Endothelial cell of umbilical vein (primary cell): ENCODE data around the gene FANCC. TPM values are rescaled to one million over a fixed set of nuclear protein-coding genes. Genes with fewer than 3 reads are reported as not detected.

Experiments used
- BruUV-seq: library from RNA; stranded (reverse); fragments of 400-500 nt; replicated peaks from 2 replicates; lab custom pipeline; 2021; lab: Mats Ljungman, UMichigan
- CTCF ChIA-PET: fragments of 300-600, 350-600 bp; sonication (Branson Sonifier 250); formaldehyde crosslinking; loops from one replicate; lab custom pipeline; 2021; ENCODE audit warnings: antibody characterized with exemption, inconsistent platforms; lab: Charles Lee
- POLR2A ChIA-PET: fragments of 300-600, 350-600 bp; sonication (Branson Sonifier 250); formaldehyde crosslinking; loops from one replicate; lab custom pipeline; 2021; ENCODE audit warnings: antibody characterized with exemption, inconsistent platforms; lab: Charles Lee
- DNase-seq: peaks from one replicate; pipeline ENCODE4 v3.0.0-alpha.2; 2011; ENCODE audit warnings: low read depth, low spot score
- FAIRE-seq: peaks from 2 replicates; lab custom pipeline; 2011; peaks lifted over from hg19 to GRCh38; lab: Jason Lieb, UNC
- H2AFZ ChIP-seq: 2 replicates; pipeline ENCODE4 v1.6.0; 2012; ENCODE audit warnings: low read depth, low read length, control low read depth, inconsistent platforms
- H3K27ac ChIP-seq: 2 replicates; pipeline ENCODE4 v1.5.1; 2011; ENCODE audit warnings: low read depth, mild to moderate bottlenecking, control low read depth, low read length, moderate library complexity; ENCODE audit not compliant: insufficient read depth
- H3K27me3 ChIP-seq, 2 experiments: 2 replicates each; pipeline versions ENCODE4 v1.6.0 to v1.6.1; 2011; ENCODE audit warnings: low read length in 2 of 2, mixed read lengths in 1 of 2; ENCODE audit not compliant: control insufficient read depth in 2 of 2, insufficient read depth in 2 of 2
- H3K36me3 ChIP-seq, 2 experiments: 2 replicates in 1 of 2; 3 replicates in 1 of 2; pipeline ENCODE4 v1.5.1; 2011; ENCODE audit warnings: low read length in 2 of 2, mild to moderate bottlenecking in 1 of 2, moderate library complexity in 1 of 2; ENCODE audit not compliant: control insufficient read depth in 2 of 2, insufficient read depth in 2 of 2; ENCODE audit errors: extremely low read depth in 1 of 2
- H3K4me1 ChIP-seq: 3 replicates; pipeline ENCODE4 v1.5.1; 2011; ENCODE audit warnings: mild to moderate bottlenecking, low read length; ENCODE audit not compliant: control insufficient read depth, insufficient read depth; ENCODE audit errors: extremely low read depth
- H3K4me2 ChIP-seq: 2 replicates; pipeline ENCODE4 v1.6.1; 2011; ENCODE audit warnings: low read length, control low read depth, mixed read lengths; ENCODE audit not compliant: insufficient read depth
- H3K4me3 ChIP-seq, 3 experiments: fragments of 200-600 bp in 1 of 3; sonication (generic), shearing (Covaris generic) in 1 of 3; replicated peaks in 1 of 3; 2 replicates each; pipeline ENCODE4 v1.5.1; 2011 to 2016; ENCODE audit warnings: control low read depth in 3 of 3, low read length in 3 of 3, mild to moderate bottlenecking in 2 of 3, inconsistent platforms in 1 of 3, low read depth in 1 of 3, moderate library complexity in 1 of 3; ENCODE audit not compliant: insufficient read depth in 1 of 3
- H3K79me2 ChIP-seq: 2 replicates; pipeline ENCODE4 v1.6.0; 2012; ENCODE audit warnings: low read length, inconsistent platforms; ENCODE audit not compliant: control insufficient read depth, insufficient read depth
- H3K9ac ChIP-seq: replicated peaks from 2 replicates; pipeline ENCODE3; 2011; ENCODE audit warnings: low read length, control low read depth; ENCODE audit not compliant: insufficient read depth; ENCODE audit errors: extremely low read depth
- H3K9me1 ChIP-seq: replicated peaks from 3 replicates; pipeline ENCODE4 v1.6.0; 2011; ENCODE audit warnings: mild to moderate bottlenecking, low read length; ENCODE audit not compliant: control insufficient read depth, insufficient read depth; ENCODE audit errors: extremely low read depth
- H3K9me3 ChIP-seq: replicated peaks from 2 replicates; pipeline ENCODE4 v1.5.1; 2012; ENCODE audit warnings: low read length, inconsistent platforms; ENCODE audit not compliant: control insufficient read depth, insufficient read depth
- H4K20me1 ChIP-seq: replicated peaks from 2 replicates; pipeline ENCODE3; 2011; ENCODE audit warnings: mild to moderate bottlenecking, low read length; ENCODE audit not compliant: control insufficient read depth, insufficient read depth; ENCODE audit errors: extremely low read depth
- CTCF ChIP-seq, 2 donors: IDR thresholded peaks; 1 replicate in 1 of 2; 2 replicates in 1 of 2; pipeline ENCODE4 v1.5.1; 2011; ENCODE audit warnings: low read length in 2 of 2, mild to moderate bottlenecking in 2 of 2, moderate library complexity in 2 of 2, control low read depth in 1 of 2, inconsistent platforms in 1 of 2, low read depth in 1 of 2; ENCODE audit not compliant: insufficient read depth in 1 of 2; ENCODE audit errors: extremely low read depth in 1 of 2
- EZH2 ChIP-seq: IDR thresholded peaks from 2 replicates; pipeline ENCODE4 v1.6.1; 2012; ENCODE audit warnings: borderline replicate concordance, low read depth, mild to moderate bottlenecking, moderate library complexity, low read length, inconsistent platforms; ENCODE audit not compliant: severe bottlenecking
- FOS ChIP-seq: IDR thresholded peaks from 2 replicates; pipeline ENCODE4 v1.6.1; 2011; ENCODE audit warnings: mild to moderate bottlenecking, low read length, moderate library complexity, borderline replicate concordance; ENCODE audit not compliant: insufficient read depth
- GATA2 ChIP-seq: IDR thresholded peaks from 2 replicates; pipeline ENCODE4 v1.7.0; 2011; ENCODE audit warnings: low read depth, mild to moderate bottlenecking, moderate library complexity, mixed read lengths, low read length; ENCODE audit not compliant: insufficient read length, insufficient read depth
- JUN ChIP-seq: IDR thresholded peaks from 2 replicates; pipeline ENCODE4 v1.6.1; 2011; ENCODE audit warnings: borderline replicate concordance, low read depth; ENCODE audit not compliant: insufficient read length, insufficient read depth
- POLR2AphosphoS5 ChIP-seq: IDR thresholded peaks from 2 replicates; pipeline ENCODE4 v1.6.1; 2012; ENCODE audit warnings: low read depth, mild to moderate bottlenecking, control low read depth, low read length, moderate library complexity; ENCODE audit not compliant: insufficient read depth
- dilution Hi-C: fragments of 300-500 bp; cut with MboI; formaldehyde crosslinking; loops from one replicate; pipeline ENCODE4 v1.15.0; 2019; ENCODE audit warnings: low sequenced_read_pairs; ENCODE audit not compliant: extremely low pct_ligation_motif_present
- intact Hi-C: fragments of 100-400 bp; cut with micrococcal nuclease; formaldehyde crosslinking; loops from one replicate; pipeline ENCODE4 v1.10.0; 2022
- polyA plus RNA-seq, 4 experiments: library from polyadenylated mRNA; depleted of rRNA in 3 of 4; stranded (reverse) in 3 of 4; unstranded in 1 of 4; fragments of >200 nt; gene quantifications; 2 replicates each; pipeline versions ENCODE4 v1.2.1 to v1.2.3, GENCODE V29; 2011 to 2012; ENCODE audit warnings: missing spikeins in 1 of 4
- total RNA-seq: library from RNA; stranded (reverse); gene quantifications from 2 replicates; pipeline ENCODE4 v1.2.3, GENCODE V29; 2021
- TF ChIP-seq, protein P1 (sequence below): IDR thresholded peaks from 2 replicates; pipeline ENCODE4 v1.6.1; 2011; ENCODE audit not compliant: insufficient read depth, insufficient read length

Gene FANCC
- total and polyA plus RNA-seq, 2 donors (not counting 3 experiments of a cell fraction or from before 2014, with no cell fraction given): 5.7 to 13.1 TPM

- Histone ChIP-seq H3K27me3 (no peaks in the 10 kb centered on the region), H3K9me3 (no peaks in the 10 kb centered on the region), H3K9me1 (no peaks in the 10 kb centered on the region), H3K79me2 (no peaks in the 10 kb centered on the region), H2AFZ (no peak overlapping the region), H3K4me3 (no peak overlapping the region), H3K9ac (no peak overlapping the region), H3K27ac (no peak overlapping the region), H3K4me2 (no peak overlapping the region), H4K20me1 (no peaks in the 10 kb centered on the region), H3K4me1 (peaks cover 1% of the 10 kb centered on the region), H3K36me3 (peaks cover 3 to 21% of the 10 kb centered on the region in 2 experiments)
- intact Hi-C loops: no loop called here
- no TSS peak for BruUV-seq
- CTCF ChIA-PET: interaction anchor here (0.8 to 1.2 kb wide), 2 partner anchors 38 to 409 kb away, joined by 3 read pairs; no protein-coding TSS in a partner anchor
- FAIRE-seq (no peak), DNase-seq (no peak)
- TF ChIP-seq JUN (no peak), EZH2 (no peak), FOS (no peak), GATA2 (no peak), CTCF (IDR thresholded peaks at IDR 0.05; ENCODE audit: extremely low read depth in 1 of 2, insufficient read depth in 1 of 2, low read depth in 1 of 2, low read length in 2 of 2) (no peak), POLR2AphosphoS5 (no peak)
- TF ChIP-seq, protein P1, sequence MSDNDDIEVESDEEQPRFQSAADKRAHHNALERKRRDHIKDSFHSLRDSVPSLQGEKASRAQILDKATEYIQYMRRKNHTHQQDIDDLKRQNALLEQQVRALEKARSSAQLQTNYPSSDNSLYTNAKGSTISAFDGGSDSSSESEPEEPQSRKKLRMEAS: no peak
- dilution Hi-C loops: no loop called here
- POLR2A ChIA-PET: no interaction called here
Observed at GRCh38 chr9:95089257-95090022, 228.1 kb downstream of the FANCC start.
